IMR-90 (cell line): Measurements from ENCODE around the gene ZNF407. TPM values are rescaled to one million over a fixed set of nuclear protein-coding genes. Genes with fewer than 3 reads are reported as not detected.

Experiments
- ATAC-seq: fragments of 200-7000 bp; cut with Tn5 transposase; 2 replicates; pipeline ENCODE4 v1.9.1; 2020; ENCODE audit warnings: low read depth, mild to moderate bottlenecking, moderate library complexity
- BruUV-seq: library from RNA; stranded (reverse); fragments of 400-500 nt; replicated peaks from 2 replicates; lab custom pipeline; 2021; lab: Mats Ljungman, UMichigan
- CTCF ChIA-PET: fragments of 300-600 bp; formaldehyde crosslinking; extraction: SDS; loops from one replicate; lab custom pipeline; 2021; ENCODE audit warnings: antibody characterized with exemption; lab: Yijun Ruan, JAX
- POLR2A ChIA-PET: fragments of 300-600 bp; sonication (Branson Sonifier 250); formaldehyde crosslinking; loops from one replicate; lab custom pipeline; 2022; ENCODE audit warnings: antibody characterized with exemption; ENCODE audit not compliant: unreplicated experiment; lab: Charles Lee
- DNase-seq: peaks from one replicate; pipeline ENCODE4 v3.0.0; 2013
- H2AFZ ChIP-seq: replicated peaks from 2 replicates; pipeline ENCODE3; 2013; ENCODE audit warnings: low read length, mild to moderate bottlenecking; ENCODE audit not compliant: poor library complexity
- H2AK5ac ChIP-seq: 2 replicates; pipeline ENCODE4 v1.6.1; 2013; ENCODE audit warnings: low read depth, low read length, inconsistent platforms
- H2AK9ac ChIP-seq: replicated peaks from 2 replicates; pipeline ENCODE3; 2013; ENCODE audit warnings: mild to moderate bottlenecking, low read depth, low read length, moderate library complexity; ENCODE audit not compliant: poor library complexity
- H2BK120ac ChIP-seq: 2 replicates; pipeline ENCODE4 v1.6.1; 2013; ENCODE audit warnings: low read depth, low read length, inconsistent platforms
- H2BK15ac ChIP-seq: 3 replicates; pipeline ENCODE4 v1.6.1; 2013; ENCODE audit warnings: low read depth, low read length, inconsistent platforms
- H2BK20ac ChIP-seq: 2 replicates; pipeline ENCODE4 v1.6.1; 2013; ENCODE audit warnings: low read depth, mild to moderate bottlenecking, inconsistent platforms, low read length, moderate library complexity
- H2BK5ac ChIP-seq: 2 replicates; pipeline ENCODE4 v1.6.1; 2013; ENCODE audit warnings: mild to moderate bottlenecking, low read depth, low read length, inconsistent platforms; ENCODE audit not compliant: poor library complexity, severe bottlenecking
- H3K14ac ChIP-seq: replicated peaks from 2 replicates; pipeline ENCODE4 v1.6.1; 2013; ENCODE audit warnings: low read depth, low read length, inconsistent platforms
- H3K18ac ChIP-seq: 2 replicates; pipeline ENCODE4 v1.6.1; 2013; ENCODE audit warnings: low read depth, low read length, control low read depth
- H3K23ac ChIP-seq: 2 replicates; pipeline ENCODE4 v1.6.1; 2013; ENCODE audit warnings: low read depth, low read length, inconsistent platforms
- H3K27ac ChIP-seq: 2 replicates; pipeline ENCODE4 v1.5.1; 2013; ENCODE audit warnings: mild to moderate bottlenecking, control low read depth, low read length; ENCODE audit not compliant: insufficient read depth
- H3K27me3 ChIP-seq: 2 replicates; pipeline ENCODE4 v1.6.1; 2013; ENCODE audit warnings: low read length; ENCODE audit not compliant: control insufficient read depth, insufficient read depth
- H3K36me3 ChIP-seq: 2 replicates; pipeline ENCODE4 v1.6.1; 2013; ENCODE audit warnings: low read length, mixed read lengths; ENCODE audit not compliant: control insufficient read depth, insufficient read depth
- H3K4ac ChIP-seq: 2 replicates; pipeline ENCODE4 v1.6.1; 2013; ENCODE audit warnings: low read depth, low read length, inconsistent platforms
- H3K4me1 ChIP-seq: 2 replicates; pipeline ENCODE4 v1.6.1; 2013; ENCODE audit warnings: low read length, mixed read lengths; ENCODE audit not compliant: control insufficient read depth, insufficient read depth
- H3K4me2 ChIP-seq: 2 replicates; pipeline ENCODE4 v1.6.1; 2013; ENCODE audit warnings: low read depth, mild to moderate bottlenecking, control low read depth, low read length, moderate library complexity
- H3K4me3 ChIP-seq: 2 replicates; pipeline ENCODE4 v1.5.1; 2013; ENCODE audit warnings: low read depth, mild to moderate bottlenecking, control low read depth, low read length, moderate library complexity; ENCODE audit not compliant: insufficient read depth
- H3K56ac ChIP-seq: 2 replicates; pipeline ENCODE4 v1.6.1; 2013; ENCODE audit warnings: low read length, inconsistent platforms; ENCODE audit not compliant: insufficient read depth; ENCODE audit errors: extremely low read depth
- H3K79me1 ChIP-seq, 2 experiments: 2 replicates each; pipeline ENCODE4 v1.6.1; 2013; ENCODE audit warnings: low read length in 2 of 2, inconsistent platforms in 1 of 2, low read depth in 1 of 2
- H3K9ac ChIP-seq: 2 replicates; pipeline ENCODE4 v1.6.1; 2013; ENCODE audit warnings: low read depth, low read length, control low read depth
- H3K9me1 ChIP-seq: 2 replicates; pipeline ENCODE4 v1.6.1; 2013; ENCODE audit warnings: low read length, inconsistent platforms; ENCODE audit not compliant: insufficient read depth
- H3K9me3 ChIP-seq: 2 replicates; pipeline ENCODE4 v1.6.1; 2013; ENCODE audit warnings: low read length; ENCODE audit not compliant: control insufficient read depth, insufficient read depth
- H4K20me1 ChIP-seq: 2 replicates; pipeline ENCODE4 v1.6.1; 2013; ENCODE audit warnings: low read length, inconsistent platforms; ENCODE audit not compliant: insufficient read depth
- H4K5ac ChIP-seq: 2 replicates; pipeline ENCODE4 v1.6.1; 2013; ENCODE audit warnings: mild to moderate bottlenecking, low read depth, low read length, control low read depth
- H4K8ac ChIP-seq, 2 experiments: 2 replicates each; pipeline ENCODE4 v1.6.1; 2013; ENCODE audit warnings: low read depth in 2 of 2, low read length in 2 of 2, control low read depth in 1 of 2, inconsistent platforms in 1 of 2
- H4K91ac ChIP-seq: 2 replicates; pipeline ENCODE4 v1.6.1; 2013; ENCODE audit warnings: low read depth, low read length, inconsistent platforms; ENCODE audit not compliant: insufficient read depth
- BHLHE40 ChIP-seq: fragments of 150-350 bp; IDR thresholded peaks from 2 replicates; pipeline ENCODE4 v1.6.1; 2016; ENCODE audit warnings: mild to moderate bottlenecking, low read depth, low read length
- CEBPB ChIP-seq: IDR thresholded peaks from 2 replicates; pipeline ENCODE4 v1.6.1; 2012; ENCODE audit warnings: low read depth, low read length, improper control_type of control experiment
- CHD1 ChIP-seq: IDR thresholded peaks from 2 replicates; pipeline ENCODE4 v1.6.1; 2012; ENCODE audit warnings: low read depth, low read length, improper control_type of control experiment
- CTCF ChIP-seq: conservative IDR thresholded peaks from 2 replicates; pipeline ENCODE4 v1.5.1; 2012; ENCODE audit warnings: mild to moderate bottlenecking, low read depth, low read length, improper control_type of control experiment
- ELK1 ChIP-seq: fragments of 150-350 bp; IDR thresholded peaks from 2 replicates; pipeline ENCODE4 v1.6.1; 2016; ENCODE audit warnings: low read depth, mild to moderate bottlenecking, low read length, moderate library complexity, borderline replicate concordance
- FOS ChIP-seq: fragments of 150-350 bp; IDR thresholded peaks from 2 replicates; pipeline ENCODE4 v1.6.1; 2016; ENCODE audit warnings: low read depth, low read length
- MAFK ChIP-seq: IDR thresholded peaks from 2 replicates; pipeline ENCODE4 v1.6.1; 2012; ENCODE audit warnings: low read depth, low read length, improper control_type of control experiment
- MAZ ChIP-seq: IDR thresholded peaks from 2 replicates; pipeline ENCODE4 v1.6.1; 2012; ENCODE audit warnings: low read depth, mild to moderate bottlenecking, low read length, improper control_type of control experiment, moderate library complexity, borderline replicate concordance
- NFE2L2 ChIP-seq: fragments of 150-350 bp; IDR thresholded peaks from 2 replicates; pipeline ENCODE4 v1.6.1; 2016; ENCODE audit warnings: low read depth, mild to moderate bottlenecking, low read length
- POLR2A ChIP-seq: IDR thresholded peaks from 2 replicates; pipeline ENCODE4 v1.6.1; 2012; ENCODE audit warnings: mild to moderate bottlenecking, low read depth, low read length
- RCOR1 ChIP-seq: IDR thresholded peaks from 2 replicates; pipeline ENCODE4 v1.6.1; 2012; ENCODE audit warnings: mild to moderate bottlenecking, low read length, improper control_type of control experiment; ENCODE audit not compliant: insufficient replicate concordance
- SMC3 ChIP-seq: fragments of 150-350 bp; IDR thresholded peaks from 2 replicates; pipeline ENCODE4 v1.6.1; 2016; ENCODE audit warnings: low read depth, mild to moderate bottlenecking, antibody characterized with exemption, low read length, moderate library complexity
- USF2 ChIP-seq: fragments of 150-350 bp; IDR thresholded peaks from 2 replicates; pipeline ENCODE4 v1.6.1; 2017; ENCODE audit warnings: mild to moderate bottlenecking, antibody characterized with exemption, low read length, low read depth
- WGBS, 2 experiments: methylation state at CpG; one replicate each; pipeline versions ENCODE4 v1.1.5 to v1.1.7; 2013; ENCODE audit warnings: missing lambda C conversion rate in 2 of 2; ENCODE audit not compliant: insufficient read length in 1 of 2; ENCODE audit errors: extremely low coverage in 2 of 2; 5-methylcytosine and 5-hydroxymethylcytosine counted together
- dilution Hi-C: fragments of 300-500 bp; cut with HindIII; formaldehyde crosslinking; loops from one replicate; pipeline ENCODE4 v1.14.3; 2018; ENCODE audit warnings: low sequenced_read_pairs; ENCODE audit not compliant: unreplicated experiment
- in situ Hi-C: fragments of 300-500 bp; cut with MboI; formaldehyde crosslinking; loops from 3 replicates; pipeline ENCODE4 v1.14.3; 2019; ENCODE audit warnings: low sequenced_read_pairs, inconsistent platforms, mixed read lengths
- intact Hi-C: fragments of 100-400 bp; cut with micrococcal nuclease; formaldehyde crosslinking; loops from 2 replicates; pipeline ENCODE4 v1.10.0; 2022
- polyA plus RNA-seq, 3 experiments: library from polyadenylated mRNA; depleted of rRNA; stranded (reverse); fragments of >200 nt; gene quantifications; 2 replicates each; pipeline ENCODE4 v1.2.3, GENCODE V29; 2012; ENCODE audit warnings: low replicate concordance in 1 of 3
- total RNA-seq: library from RNA; depleted of rRNA; stranded (reverse); fragments of >200 nt; gene quantifications from 2 replicates; pipeline ENCODE4 v1.2.3, GENCODE V29; 2012

ZNF407 gene
- total and polyA plus RNA-seq, 2 of the 4 experiments (the other 2 are of a cell fraction): 3.1 to 20.1 TPM

- CTCF ChIA-PET: interaction anchor here (0.6 kb wide), 1 partner anchor 53 kb away, joined by 4 read pairs; no protein-coding TSS in a partner anchor
Measured at GRCh38 chr18:75008186-75008585, 410.5 kb downstream of the ZNF407 start.

More at GRCh38 chr18:75008186-75008585, 410.5 kb downstream of the ZNF407 start:
- Histone ChIP-seq H3K4me1 (no peaks in the 10 kb centered on the region; the same call in 1 of the 2 replicates), H3K9me1 (no peaks in the 10 kb centered on the region), H3K14ac (no peak overlapping the region), H3K27me3 (no peaks in the 10 kb centered on the region), H3K9me3 (no peaks in the 10 kb centered on the region), H2BK15ac (no peak overlapping the region), H2AK9ac (no peak overlapping the region), H3K4ac (no peak overlapping the region), H2BK120ac (no peak overlapping the region), H3K79me1 (no peaks in the 10 kb centered on the region), H4K91ac (no peak overlapping the region), H3K56ac (no peak overlapping the region), H4K5ac (no peak overlapping the region), H2BK5ac (no peak overlapping the region), H4K20me1 (no peaks in the 10 kb centered on the region), H3K18ac (no peak overlapping the region), H3K36me3 (no peaks in the 10 kb centered on the region), H2BK20ac (no peak overlapping the region), H3K4me2 (no peak overlapping the region), H3K4me3 (no peak overlapping the region), H4K8ac (no peak overlapping the region), H3K27ac (no peak overlapping the region), H3K23ac (no peak overlapping the region), H3K9ac (no peak overlapping the region), H2AK5ac (no peak overlapping the region), H2AFZ (no peak overlapping the region)
- no peak for DNase-seq
- intact Hi-C loops: no loop called here
- POLR2A ChIA-PET: no interaction called here
- no TSS peak for BruUV-seq
- WGBS, 2 experiments: 71% methylated on average over 1 of the region's 5 CpGs; no CpG with 5 or more reads in 1 of the 2 experiments
- in situ Hi-C loops: no loop called here
- ATAC-seq: no peak
- dilution Hi-C loops: no loop called here
- no peak for TF ChIP-seq SMC3
- no peak for TF ChIP-seq FOS
- TF ChIP-seq CEBPB: no peak
- TF ChIP-seq BHLHE40: no peak
- TF ChIP-seq NFE2L2: no peak
- no peak for TF ChIP-seq MAFK
- no peak for TF ChIP-seq ELK1
- no peak for TF ChIP-seq RCOR1
- TF ChIP-seq USF2: no peak
- no peak for TF ChIP-seq CTCF
- TF ChIP-seq POLR2A: no peak
- no peak for TF ChIP-seq MAZ
- no peak for TF ChIP-seq CHD1
